Measurements from ENCODE around the gene NRG2. TPM values are rescaled to one million over a fixed set of nuclear protein-coding genes. Genes with fewer than 3 reads are reported as not detected.

NRG2 gene
- polyA plus RNA-seq, 3 donors = 0.01 TPM; not detected in 2

GRCh38 chr5:139942243-139942642 lies 100.9 kb downstream of the NRG2 start:
- peaks cover 15 to 40% (median 17%) of the 10 kb centered on the region in 3 donors for H3K27me3 Mint-ChIP-seq (ENCODE audit: low read depth in 3 of 3)
- H3K4me2 ChIP-seq (replicated peaks; ENCODE audit: extremely low read depth, low read length, poor library complexity, severe bottlenecking) = no peak overlapping the region
- intact Hi-C loops (cut with micrococcal nuclease) = no loop called here

GRCh38 chr5:139930406-139930805 lies 112.7 kb downstream of the NRG2 start:
- peaks cover 19 to 36% (median 24%) of the 10 kb centered on the region in 3 donors for H3K27me3 Mint-ChIP-seq (ENCODE audit: low read depth in 3 of 3)
- DNase-seq = no peak

More at GRCh38 chr5:139942243-139942642, 100.9 kb downstream of the NRG2 start:
- Histone ChIP-seq H3K79me2 (ENCODE audit: insufficient read depth, low read length) (no peaks in the 10 kb centered on the region), H3K9me3 (replicated peaks in 1 of 2; ENCODE audit: control insufficient read depth in 1 of 2, insufficient read depth in 1 of 2, low read length in 2 of 2) (peaks cover 0 to 8% of the 10 kb centered on the region in 2 donors), H3K27me3 (ENCODE audit: control insufficient read depth in 2 of 2, insufficient read depth in 2 of 2, low read length in 2 of 2) (peaks cover 20 to 25% of the 10 kb centered on the region in 2 donors), H2AFZ (ENCODE audit: insufficient read depth, low read depth, low read length, poor library complexity, severe bottlenecking) (no peak overlapping the region), H3K36me3 (replicated peaks in 1 of 2; ENCODE audit: control insufficient read depth in 1 of 2, insufficient read depth in 2 of 2, low read length in 2 of 2) (no peaks in the 10 kb centered on the region), H4K20me1 (ENCODE audit: insufficient read depth, low read length) (no peaks in the 10 kb centered on the region), H3K27ac (ENCODE audit: low read depth in 1 of 2, low read length in 2 of 2) (no peak overlapping the region), H3K4me3 (replicated peaks in 1 of 3; ENCODE audit: low read depth in 2 of 3, low read length in 3 of 3) (no peak overlapping the region), H3K9ac (ENCODE audit: insufficient read depth, low read length, poor library complexity, severe bottlenecking) (no peak overlapping the region), H3K4me1 (ENCODE audit: control insufficient read depth in 1 of 2, insufficient read depth in 2 of 2, low read length in 2 of 2) (peaks cover 8 to 21% of the 10 kb centered on the region in 2 donors)
- no peak for DNase-seq
- Mint-ChIP-seq H3K4me3 (no peak overlapping the region), H3K4me1 (peaks cover 20% of the 10 kb centered on the region), H3K9me3 (peaks cover 0 to 30% (median 18%) of the 10 kb centered on the region in 7 donors), H3K27ac (no peak overlapping the region), H3K36me3 (no peaks in the 10 kb centered on the region)
- WGBS (ENCODE audit: insufficient coverage) = 80% methylated on average over 1 of the region's 1 CpG
- no peak for TF ChIP-seq CTCF (IDR thresholded peaks at IDR 0.05)

More at GRCh38 chr5:139930406-139930805, 112.7 kb downstream of the NRG2 start:
- H3K9me3 Mint-ChIP-seq = peaks cover 0 to 2% (median 0%) of the 10 kb centered on the region in 7 donors
- no peaks in the 10 kb centered on the region for H3K4me1 ChIP-seq (ENCODE audit: control insufficient read depth in 1 of 2, insufficient read depth in 2 of 2, low read length in 2 of 2)
- H3K36me3 ChIP-seq (replicated peaks in 1 of 2; ENCODE audit: control insufficient read depth in 1 of 2, insufficient read depth in 2 of 2, low read length in 2 of 2) = no peaks in the 10 kb centered on the region
- no peak overlapping the region for H3K4me3 ChIP-seq (replicated peaks in 1 of 3; ENCODE audit: low read depth in 2 of 3, low read length in 3 of 3)
- WGBS (ENCODE audit: insufficient coverage) = no CpG with 5 or more reads among the region's 2 CpGs
- H3K79me2 ChIP-seq (ENCODE audit: insufficient read depth, low read length) = no peaks in the 10 kb centered on the region
- H3K9me3 ChIP-seq (replicated peaks in 1 of 2; ENCODE audit: control insufficient read depth in 1 of 2, insufficient read depth in 1 of 2, low read length in 2 of 2) = no peaks in the 10 kb centered on the region
- no peak overlapping the region for H3K4me2 ChIP-seq (replicated peaks; ENCODE audit: extremely low read depth, low read length, poor library complexity, severe bottlenecking)
- intact Hi-C loops (cut with micrococcal nuclease) = no loop called here
- H3K27ac Mint-ChIP-seq = no peak overlapping the region
- H3K27me3 ChIP-seq (ENCODE audit: control insufficient read depth in 2 of 2, insufficient read depth in 2 of 2, low read length in 2 of 2) = peaks cover 0 to 27% of the 10 kb centered on the region in 2 donors
- no peaks in the 10 kb centered on the region for H4K20me1 ChIP-seq (ENCODE audit: insufficient read depth, low read length)
- H3K4me1 Mint-ChIP-seq = no peaks in the 10 kb centered on the region
- H3K36me3 Mint-ChIP-seq = no peaks in the 10 kb centered on the region
- H3K9ac ChIP-seq (ENCODE audit: insufficient read depth, low read length, poor library complexity, severe bottlenecking) = no peak overlapping the region
- no peak for TF ChIP-seq CTCF (IDR thresholded peaks at IDR 0.05)
- H2AFZ ChIP-seq (ENCODE audit: insufficient read depth, low read depth, low read length, poor library complexity, severe bottlenecking) = no peak overlapping the region
- H3K27ac ChIP-seq (ENCODE audit: low read depth in 1 of 2, low read length in 2 of 2) = no peak overlapping the region
- H3K4me3 Mint-ChIP-seq = no peak overlapping the region
